HepG2 (cell line): ENCODE data around the gene ZNF500. TPM values are rescaled to one million over a fixed set of nuclear protein-coding genes. Genes with fewer than 3 reads are reported as not detected.

Source experiments
- ATAC-seq: fragments of 200-7000 bp; cut with Tn5 transposase; 3 replicates; pipeline ENCODE4 v1.9.1; 2020; ENCODE audit warnings: mild to moderate bottlenecking, moderate library complexity
- BruUV-seq: library from RNA; stranded (reverse); fragments of 400-500 nt; replicated peaks from 2 replicates; lab custom pipeline; 2021; lab: Mats Ljungman, UMichigan
- CTCF ChIA-PET: fragments of 300-600 bp; formaldehyde crosslinking; extraction: SDS; loops from one replicate; lab custom pipeline; 2021; ENCODE audit warnings: low total read pairs, inconsistent platforms, low intra/inter-chr PET ratio; lab: Yijun Ruan, JAX
- POLR2A ChIA-PET: fragments of 350-600 bp; sonication (Branson Sonifier 250); formaldehyde crosslinking; loops from one replicate; lab custom pipeline; 2020; ENCODE audit warnings: antibody characterized with exemption, inconsistent platforms; lab: Yijun Ruan, JAX
- DNase-seq: peaks from one replicate; pipeline ENCODE4 v3.0.0-alpha.2; 2015; ENCODE audit warnings: low spot score
- FAIRE-seq: peaks from 3 replicates; lab custom pipeline; 2011; peaks lifted over from hg19 to GRCh38; lab: Jason Lieb, UNC
- H2AFZ ChIP-seq: one replicate; pipeline ENCODE4 v1.6.1; 2011; ENCODE audit warnings: low read length, inconsistent platforms
- H3K27ac ChIP-seq: fragments of 300-600 bp; 3 replicates; pipeline ENCODE4 v1.8.0; 2011; ENCODE audit warnings: mixed run types, mild to moderate bottlenecking, mixed read lengths, low read length, inconsistent platforms; ENCODE audit not compliant: insufficient read depth; ENCODE audit errors: extremely low read length
- H3K27me3 ChIP-seq, 2 experiments: fragments of 200-600 bp in 1 of 2; 2 replicates in 1 of 2; 3 replicates in 1 of 2; pipeline versions ENCODE4 v1.6.0 to v1.8.0; 2011; ENCODE audit warnings: low read length in 2 of 2, mild to moderate bottlenecking in 2 of 2, moderate library complexity in 2 of 2, inconsistent platforms in 1 of 2; ENCODE audit not compliant: insufficient read depth in 2 of 2, control insufficient read depth in 1 of 2
- H3K36me3 ChIP-seq, 2 experiments: fragments of 200-600 bp in 1 of 2; replicated peaks in 1 of 2; 2 replicates in 1 of 2; 3 replicates in 1 of 2; pipeline versions ENCODE4 v1.5.1 to v1.8.0; 2011; ENCODE audit warnings: low read length in 2 of 2, inconsistent platforms in 1 of 2; ENCODE audit not compliant: insufficient read depth in 2 of 2, control insufficient read depth in 1 of 2
- H3K4me1 ChIP-seq: 2 replicates; pipeline ENCODE4 v1.5.1; 2012; ENCODE audit warnings: low read length, inconsistent platforms; ENCODE audit not compliant: insufficient read depth
- H3K4me2 ChIP-seq: 2 replicates; pipeline ENCODE4 v1.6.0; 2011; ENCODE audit warnings: low read depth, low read length, inconsistent platforms
- H3K4me3 ChIP-seq, 3 experiments: fragments of 200-600 bp in 1 of 3; sonication (generic), shearing (Covaris generic) in 1 of 3; replicated peaks in 1 of 3; 2 replicates each; pipeline ENCODE4 v1.5.1; 2011 to 2016; ENCODE audit warnings: low read length in 3 of 3, inconsistent platforms in 2 of 3, low read depth in 2 of 3, mild to moderate bottlenecking in 2 of 3, control low read depth in 1 of 3, mixed read lengths in 1 of 3; ENCODE audit not compliant: insufficient read depth in 1 of 3
- H3K79me2 ChIP-seq: one replicate; pipeline ENCODE4 v1.6.1; 2011; ENCODE audit warnings: low read length, inconsistent platforms; ENCODE audit not compliant: insufficient read depth
- H3K9ac ChIP-seq: 2 replicates; pipeline ENCODE4 v1.6.0; 2011; ENCODE audit warnings: mild to moderate bottlenecking, low read depth, low read length, inconsistent platforms; ENCODE audit not compliant: insufficient read depth
- H3K9me3 ChIP-seq: 2 replicates; pipeline ENCODE4 v1.5.1; 2012; ENCODE audit warnings: mild to moderate bottlenecking, low read length
- H4K20me1 ChIP-seq: 2 replicates; pipeline ENCODE4 v1.6.0; 2011; ENCODE audit warnings: inconsistent platforms, mild to moderate bottlenecking, low read length, moderate library complexity; ENCODE audit not compliant: insufficient read depth
- MYC ChIP-seq: sonication (generic); formaldehyde crosslinking; IDR thresholded peaks from 2 replicates; pipeline ENCODE4 v1.9.0; 2021; ENCODE audit warnings: missing genetic modification reagents, borderline replicate concordance
- NFKBIZ ChIP-seq: IDR thresholded peaks from 2 replicates; pipeline ENCODE4 v1.6.1; 2018; ENCODE audit warnings: missing genetic modification reagents, missing compliant biosample characterization
- PHB2 ChIP-seq: fragments of 450-650 bp; IDR thresholded peaks from 2 replicates; pipeline ENCODE4 v1.6.1; 2018; ENCODE audit not compliant: partially characterized antibody
- RAD21 ChIP-seq: fragments of 450-650 bp; formaldehyde crosslinking; IDR thresholded peaks from 2 replicates; pipeline ENCODE4 v1.5.0; 2020; ENCODE audit warnings: mild to moderate bottlenecking
- SIX1 ChIP-seq: sonication (generic); formaldehyde crosslinking; IDR thresholded peaks from 2 replicates; pipeline ENCODE4 v1.4.0; 2020; ENCODE audit warnings: missing genetic modification reagents, borderline replicate concordance
- SMAD3 ChIP-seq: sonication (generic); formaldehyde crosslinking; IDR thresholded peaks from 2 replicates; pipeline ENCODE4 v1.4.0; 2020; ENCODE audit warnings: missing genetic modification reagents
- SMAD9 ChIP-seq: sonication (generic); formaldehyde crosslinking; IDR thresholded peaks from 2 replicates; pipeline ENCODE4 v1.5.1; 2020; ENCODE audit warnings: mild to moderate bottlenecking, missing genetic modification reagents
- SP5 ChIP-seq: IDR thresholded peaks from 2 replicates; pipeline ENCODE4 v1.6.1; 2016; ENCODE audit warnings: low read depth, borderline replicate concordance
- ZNF232 ChIP-seq: sonication (generic); formaldehyde crosslinking; IDR thresholded peaks from 2 replicates; pipeline ENCODE4 v1.4.0; 2020; ENCODE audit warnings: missing genetic modification reagents, borderline replicate concordance
- ZNF550 ChIP-seq: sonication (generic); formaldehyde crosslinking; IDR thresholded peaks from 2 replicates; pipeline ENCODE4 v1.4.0; 2020; ENCODE audit warnings: mild to moderate bottlenecking, missing genetic modification reagents, borderline replicate concordance
- ZSCAN25 ChIP-seq: sonication (generic); formaldehyde crosslinking; IDR thresholded peaks from 2 replicates; pipeline ENCODE4 v1.8.0; 2022; ENCODE audit warnings: mild to moderate bottlenecking, missing genetic modification reagents
- WGBS: methylation state at CpG from one replicate; pipeline ENCODE4 v1.1.6; 2017; ENCODE audit warnings: low lambda C conversion rate; 5-methylcytosine and 5-hydroxymethylcytosine counted together
- in situ Hi-C: cut with HindIII; loops from 2 replicates; pipeline ENCODE4 v1.10.0; 2017; ENCODE audit warnings: low pct_unique_long_range_greater_than_20kb; ENCODE audit not compliant: extremely low pct_ligation_motif_present
- intact Hi-C: fragments of 100-400 bp; cut with micrococcal nuclease; formaldehyde crosslinking; loops from one replicate; pipeline ENCODE4 v1.10.0; 2022; ENCODE audit not compliant: unreplicated experiment
- polyA plus RNA-seq, 8 experiments: library from polyadenylated mRNA; depleted of rRNA in 3 of 8; stranded (reverse) in 7 of 8; unstranded in 1 of 8; fragments of >200 nt; fragmentation: Illumina TruSeq in 4 of 8; extraction: Trizol in 4 of 8; gene quantifications; 2 replicates each; pipeline versions ENCODE4 v1.2.1 to v1.2.3, GENCODE V29; 2011 to 2016; ENCODE audit warnings: low read depth in 4 of 8, missing spikeins in 1 of 8, mixed read lengths in 1 of 8; ENCODE audit not compliant: insufficient read depth in 1 of 8
- total RNA-seq, 5 experiments: library from RNA; depleted of rRNA; stranded (reverse); fragments of >200 nt; fragmentation: Illumina TruSeq; extraction: Trizol; gene quantifications; 2 replicates each; pipeline ENCODE4 v1.2.3, GENCODE V29; 2016; ENCODE audit warnings: low read depth in 1 of 5
- TF ChIP-seq, protein P1 (sequence below): sonication (generic); formaldehyde crosslinking; IDR thresholded peaks from 2 replicates; pipeline ENCODE4 v1.4.0; 2020; ENCODE audit warnings: missing genetic modification reagents
- TF ChIP-seq, protein P2 (sequence below): sonication (generic); formaldehyde crosslinking; IDR thresholded peaks from 2 replicates; pipeline ENCODE4 v1.4.0; 2020; ENCODE audit warnings: mild to moderate bottlenecking, missing genetic modification reagents
- TF ChIP-seq, protein P3 (sequence below), 2 experiments: sonication (generic) in 1 of 2; formaldehyde crosslinking in 1 of 2; IDR thresholded peaks; 2 replicates each; pipeline versions ENCODE4 v1.4.0 to v1.6.1; 2018 to 2020; ENCODE audit warnings: missing genetic modification reagents in 2 of 2, borderline replicate concordance in 1 of 2, low read depth in 1 of 2, mild to moderate bottlenecking in 1 of 2, missing biosample characterization in 1 of 2
- TF ChIP-seq, protein P4 (sequence below): sonication (generic); formaldehyde crosslinking; IDR thresholded peaks from 2 replicates; pipeline ENCODE4 v1.8.1; 2022; ENCODE audit warnings: low read depth, mild to moderate bottlenecking, missing genetic modification reagents

Gene ZNF500
- total and polyA plus RNA-seq, 2 of the 13 experiments (the other 11 are each of a cell fraction or from before 2014, with no cell fraction given): 6.1 to 12.2 TPM

DNA sequence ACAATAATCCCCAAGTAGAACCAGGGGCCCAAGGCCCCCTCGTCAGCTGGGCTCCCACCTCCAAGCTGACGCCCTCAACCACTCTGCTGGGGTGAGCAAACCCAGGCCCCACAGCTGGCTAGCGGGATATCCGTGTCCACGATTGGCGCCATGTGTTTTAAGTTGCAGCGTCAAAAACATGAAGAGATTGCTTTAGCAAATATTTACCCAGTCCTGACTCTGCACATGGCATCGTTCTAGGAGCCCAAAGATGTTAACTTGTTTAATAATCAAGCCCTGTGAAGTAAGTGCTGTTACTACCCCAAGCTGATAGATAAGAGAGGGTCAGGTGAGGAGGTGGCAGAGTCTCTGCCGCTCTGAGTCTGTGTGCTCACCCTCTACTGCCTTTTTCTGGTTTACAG is 21.5 kb upstream of the ZNF500 start:
- no peaks in the 10 kb centered on the region; a peak in 1 of 5 replicates for H3K27me3 ChIP-seq
- peak overlapping the region; percentile 11 for H3K9ac ChIP-seq
- ATAC-seq (peak; percentile 55), DNase-seq (peak; percentile 64), FAIRE-seq (peak; percentile 71)
- H3K79me2 ChIP-seq: no peaks in the 10 kb centered on the region
- in situ Hi-C loops (no loop called here), intact Hi-C loops (no loop called here)
- H3K4me1 ChIP-seq: peaks cover 85% of the 10 kb centered on the region
- no peak overlapping the region for H2AFZ ChIP-seq
- peak overlapping the region; percentile 88 for H3K4me2 ChIP-seq
- 1% methylated on average over 8 of the region's 9 CpGs for WGBS
- POLR2A ChIA-PET: interaction anchor here (0.8 to 3.0 kb wide), 5 partner anchors 13 to 156 kb away, joined by 3 to 17 read pairs (median 5); partner anchors contain the start of genes ANKS3, DNAAF8 and ROGDI
- no peaks in the 10 kb centered on the region for H4K20me1 ChIP-seq
- CTCF ChIA-PET: no interaction called here
- H3K4me3 ChIP-seq: peak overlapping the region; percentile 9 to 67 (median 43); a peak in 5 of 6 replicates
- no TSS peak for BruUV-seq
- no peaks in the 10 kb centered on the region for H3K9me3 ChIP-seq
- peak overlapping the region; percentile 36 for H3K27ac ChIP-seq
- H3K36me3 ChIP-seq: no peaks in the 10 kb centered on the region
- no peak for TF ChIP-seq RAD21 (CRISPR knock-in tag)
- TF ChIP-seq SMAD3 (CRISPR knock-in tag): no peak
- TF ChIP-seq NFKBIZ (CRISPR knock-in tag): 0 out of 2 replicates have a peak, but pooled peaks have one; percentile 43
- no peak for TF ChIP-seq SMAD9
- TF ChIP-seq, protein P1, sequence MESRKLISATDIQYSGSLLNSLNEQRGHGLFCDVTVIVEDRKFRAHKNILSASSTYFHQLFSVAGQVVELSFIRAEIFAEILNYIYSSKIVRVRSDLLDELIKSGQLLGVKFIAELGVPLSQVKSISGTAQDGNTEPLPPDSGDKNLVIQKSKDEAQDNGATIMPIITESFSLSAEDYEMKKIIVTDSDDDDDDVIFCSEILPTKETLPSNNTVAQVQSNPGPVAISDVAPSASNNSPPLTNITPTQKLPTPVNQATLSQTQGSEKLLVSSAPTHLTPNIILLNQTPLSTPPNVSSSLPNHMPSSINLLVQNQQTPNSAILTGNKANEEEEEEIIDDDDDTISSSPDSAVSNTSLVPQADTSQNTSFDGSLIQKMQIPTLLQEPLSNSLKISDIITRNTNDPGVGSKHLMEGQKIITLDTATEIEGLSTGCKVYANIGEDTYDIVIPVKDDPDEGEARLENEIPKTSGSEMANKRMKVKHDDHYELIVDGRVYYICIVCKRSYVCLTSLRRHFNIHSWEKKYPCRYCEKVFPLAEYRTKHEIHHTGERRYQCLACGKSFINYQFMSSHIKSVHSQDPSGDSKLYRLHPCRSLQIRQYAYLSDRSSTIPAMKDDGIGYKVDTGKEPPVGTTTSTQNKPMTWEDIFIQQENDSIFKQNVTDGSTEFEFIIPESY (CRISPR knock-in tag): no peak
- TF ChIP-seq SP5 (CRISPR knock-in tag): no peak
- TF ChIP-seq, protein P2, sequence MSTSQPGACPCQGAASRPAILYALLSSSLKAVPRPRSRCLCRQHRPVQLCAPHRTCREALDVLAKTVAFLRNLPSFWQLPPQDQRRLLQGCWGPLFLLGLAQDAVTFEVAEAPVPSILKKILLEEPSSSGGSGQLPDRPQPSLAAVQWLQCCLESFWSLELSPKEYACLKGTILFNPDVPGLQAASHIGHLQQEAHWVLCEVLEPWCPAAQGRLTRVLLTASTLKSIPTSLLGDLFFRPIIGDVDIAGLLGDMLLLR (CRISPR knock-in tag): no peak
- no peak for TF ChIP-seq ZNF550 (CRISPR knock-in tag)
- TF ChIP-seq, protein P3, sequence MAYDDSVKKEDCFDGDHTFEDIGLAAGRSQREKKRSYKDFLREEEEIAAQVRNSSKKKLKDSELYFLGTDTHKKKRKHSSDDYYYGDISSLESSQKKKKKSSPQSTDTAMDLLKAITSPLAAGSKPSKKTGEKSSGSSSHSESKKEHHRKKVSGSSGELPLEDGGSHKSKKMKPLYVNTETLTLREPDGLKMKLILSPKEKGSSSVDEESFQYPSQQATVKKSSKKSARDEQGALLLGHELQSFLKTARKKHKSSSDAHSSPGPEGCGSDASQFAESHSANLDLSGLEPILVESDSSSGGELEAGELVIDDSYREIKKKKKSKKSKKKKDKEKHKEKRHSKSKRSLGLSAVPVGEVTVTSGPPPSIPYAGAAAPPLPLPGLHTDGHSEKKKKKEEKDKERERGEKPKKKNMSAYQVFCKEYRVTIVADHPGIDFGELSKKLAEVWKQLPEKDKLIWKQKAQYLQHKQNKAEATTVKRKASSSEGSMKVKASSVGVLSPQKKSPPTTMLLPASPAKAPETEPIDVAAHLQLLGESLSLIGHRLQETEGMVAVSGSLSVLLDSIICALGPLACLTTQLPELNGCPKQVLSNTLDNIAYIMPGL (CRISPR knock-in tag; IDR thresholded peaks at IDR 0.05; ENCODE audit: borderline replicate concordance in 1 of 2, low read depth in 1 of 2): peak in 1 of 2 experiments; percentile 28; a peak in 1 of 4 replicates
- TF ChIP-seq ZNF232 (CRISPR knock-in tag): no peak
- no peak for TF ChIP-seq SIX1
- TF ChIP-seq, protein P4, sequence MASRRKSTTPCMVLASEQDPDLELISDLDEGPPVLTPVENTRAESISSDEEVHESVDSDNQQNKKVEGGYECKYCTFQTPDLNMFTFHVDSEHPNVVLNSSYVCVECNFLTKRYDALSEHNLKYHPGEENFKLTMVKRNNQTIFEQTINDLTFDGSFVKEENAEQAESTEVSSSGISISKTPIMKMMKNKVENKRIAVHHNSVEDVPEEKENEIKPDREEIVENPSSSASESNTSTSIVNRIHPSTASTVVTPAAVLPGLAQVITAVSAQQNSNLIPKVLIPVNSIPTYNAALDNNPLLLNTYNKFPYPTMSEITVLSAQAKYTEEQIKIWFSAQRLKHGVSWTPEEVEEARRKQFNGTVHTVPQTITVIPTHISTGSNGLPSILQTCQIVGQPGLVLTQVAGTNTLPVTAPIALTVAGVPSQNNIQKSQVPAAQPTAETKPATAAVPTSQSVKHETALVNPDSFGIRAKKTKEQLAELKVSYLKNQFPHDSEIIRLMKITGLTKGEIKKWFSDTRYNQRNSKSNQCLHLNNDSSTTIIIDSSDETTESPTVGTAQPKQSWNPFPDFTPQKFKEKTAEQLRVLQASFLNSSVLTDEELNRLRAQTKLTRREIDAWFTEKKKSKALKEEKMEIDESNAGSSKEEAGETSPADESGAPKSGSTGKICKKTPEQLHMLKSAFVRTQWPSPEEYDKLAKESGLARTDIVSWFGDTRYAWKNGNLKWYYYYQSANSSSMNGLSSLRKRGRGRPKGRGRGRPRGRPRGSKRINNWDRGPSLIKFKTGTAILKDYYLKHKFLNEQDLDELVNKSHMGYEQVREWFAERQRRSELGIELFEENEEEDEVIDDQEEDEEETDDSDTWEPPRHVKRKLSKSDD (CRISPR knock-in tag): no peak
- no peak for TF ChIP-seq PHB2
- TF ChIP-seq MYC (CRISPR knock-in tag): no peak
- 0 out of 2 replicates have a peak, but pooled peaks have one; percentile 9 for TF ChIP-seq ZSCAN25 (CRISPR knock-in tag)
